ENCODE measurements around the gene CLDN12.

CLDN12 gene

GRCh38 chr7:90445633-90446032 is 42.4 kb downstream of the CLDN12 start:
- no peak for DNase-seq

- DNase-seq: no peak
These were observed 43.1 kb downstream of the CLDN12 start for GRCh38 chr7:90446137-90446899.

- no peak for DNase-seq
These were observed 50.1 kb downstream of the CLDN12 start for GRCh38 chr7:90453259-90453891.

- DNase-seq: no peak
These were observed 50.7 kb downstream of the CLDN12 start for GRCh38 chr7:90453931-90454330.

- peak; percentile 44 for DNase-seq
These were observed 52.1 kb downstream of the CLDN12 start for GRCh38 chr7:90455163-90456030.

- DNase-seq: no peak
These were observed 54.8 kb downstream of the CLDN12 start for GRCh38 chr7:90458104-90458503.

GRCh38 chr7:90459888-90460287 is 56.6 kb downstream of the CLDN12 start:
- DNase-seq: no peak

GRCh38 chr7:90461219-90461618 is 58.0 kb downstream of the CLDN12 start:
- no peak for DNase-seq

GRCh38 chr7:90463151-90463628 is 59.9 kb downstream of the CLDN12 start:
- peak; percentile 15 for DNase-seq
